HG03097 (cell line): ENCODE data around the gene HIVEP3.

Experiments used
- ATAC-seq: cut with Tn5 transposase; IDR thresholded peaks from one replicate; pipeline ENCODE4 v1.9.1; 2021; ENCODE audit not compliant: unreplicated experiment, low FRiP score

Gene HIVEP3

GRCh38 chr1:41876576-41877445, 41.9 kb downstream of the HIVEP3 start:
- ATAC-seq, result no peak

GRCh38 chr1:41875487-41875886, 43.2 kb downstream of the HIVEP3 start:
- ATAC-seq, result no peak

DNA sequence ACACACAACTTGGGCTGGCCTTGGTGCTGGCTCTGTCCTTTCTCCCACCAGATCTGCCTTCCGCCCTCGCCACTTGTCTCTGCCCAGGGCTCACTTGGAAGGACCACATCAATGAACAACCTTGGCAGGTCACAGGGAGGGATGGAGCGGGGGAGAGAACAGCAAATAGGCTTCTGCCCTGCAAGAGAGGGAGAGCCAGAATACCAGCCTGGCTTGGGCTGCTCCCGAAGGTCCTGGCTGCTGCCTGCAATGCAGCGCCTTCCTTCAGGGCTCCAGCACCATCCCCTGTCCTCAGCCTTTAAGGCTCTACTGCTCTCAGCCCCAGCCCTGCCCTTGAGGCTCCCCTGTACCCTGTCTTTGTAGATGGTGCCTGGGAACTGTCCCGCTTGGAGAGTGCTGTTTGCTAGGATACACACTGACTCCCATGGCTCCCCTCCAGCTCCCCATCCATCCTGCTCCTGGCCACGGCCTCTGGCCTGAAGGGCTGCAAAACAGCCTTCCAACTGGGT, 43.8 kb downstream of the HIVEP3 start:
- ATAC-seq, result no peak

GRCh38 chr1:41874151-41874719, 44.5 kb downstream of the HIVEP3 start:
- no peak for ATAC-seq

GRCh38 chr1:41872074-41872473, 46.6 kb downstream of the HIVEP3 start:
- no peak for ATAC-seq

GRCh38 chr1:41870076-41870562, 48.6 kb downstream of the HIVEP3 start:
- no peak for ATAC-seq

DNA sequence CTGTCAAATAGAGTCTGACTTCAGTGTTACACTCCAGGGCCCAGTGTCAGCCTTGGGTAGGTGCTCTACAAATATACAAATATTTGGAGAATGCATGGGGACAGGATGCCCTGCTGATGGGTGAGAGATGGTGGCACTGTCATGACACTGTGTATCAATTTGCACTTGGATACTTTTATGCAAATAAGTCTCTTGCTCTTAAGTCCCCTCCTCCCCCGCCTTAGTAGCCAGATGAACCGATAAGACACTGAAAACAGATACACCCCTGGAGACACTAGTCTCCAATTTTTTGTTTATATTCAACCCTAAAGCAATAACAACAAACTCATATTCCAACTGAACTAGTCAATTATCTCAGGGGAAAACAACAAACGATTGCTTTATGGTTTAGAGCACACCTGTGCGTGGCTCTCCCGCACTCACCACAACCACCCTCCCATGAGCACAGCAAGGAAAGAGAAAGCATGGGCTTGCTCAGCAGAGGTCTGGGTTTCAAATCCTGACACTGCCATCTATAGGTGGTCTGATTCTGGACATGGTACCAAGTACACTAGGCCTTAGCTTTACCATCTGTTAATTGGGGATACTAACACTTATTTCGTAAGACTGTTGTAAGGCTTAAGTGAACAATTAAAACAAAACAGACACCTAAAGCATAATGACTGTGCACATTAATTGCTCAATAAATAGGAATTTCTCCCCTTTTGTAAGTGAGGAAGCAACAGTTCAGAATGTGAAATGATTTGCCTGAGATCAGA, 50.3 kb downstream of the HIVEP3 start:
- ATAC-seq, result no peak

DNA sequence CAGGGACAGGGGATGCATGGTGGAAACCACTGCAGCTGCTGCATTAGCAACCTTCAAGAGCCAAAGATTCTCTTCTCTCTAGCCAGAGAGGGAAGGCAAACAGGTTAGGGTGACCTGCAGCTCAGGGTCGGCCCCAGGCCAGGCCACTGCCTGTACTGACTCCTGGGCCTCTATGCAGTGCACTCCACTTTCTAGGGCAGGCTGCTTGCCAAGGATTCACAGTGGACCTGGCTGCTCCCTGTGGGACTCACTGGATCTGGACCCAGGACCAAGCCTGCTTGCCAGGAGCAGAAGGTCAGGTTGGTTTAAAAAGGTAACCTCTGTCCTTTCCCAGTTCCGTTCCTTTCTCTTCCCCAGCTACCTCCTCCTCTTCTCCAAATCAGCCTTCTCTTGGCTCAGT, 52.4 kb downstream of the HIVEP3 start:
- ATAC-seq, result no peak

DNA sequence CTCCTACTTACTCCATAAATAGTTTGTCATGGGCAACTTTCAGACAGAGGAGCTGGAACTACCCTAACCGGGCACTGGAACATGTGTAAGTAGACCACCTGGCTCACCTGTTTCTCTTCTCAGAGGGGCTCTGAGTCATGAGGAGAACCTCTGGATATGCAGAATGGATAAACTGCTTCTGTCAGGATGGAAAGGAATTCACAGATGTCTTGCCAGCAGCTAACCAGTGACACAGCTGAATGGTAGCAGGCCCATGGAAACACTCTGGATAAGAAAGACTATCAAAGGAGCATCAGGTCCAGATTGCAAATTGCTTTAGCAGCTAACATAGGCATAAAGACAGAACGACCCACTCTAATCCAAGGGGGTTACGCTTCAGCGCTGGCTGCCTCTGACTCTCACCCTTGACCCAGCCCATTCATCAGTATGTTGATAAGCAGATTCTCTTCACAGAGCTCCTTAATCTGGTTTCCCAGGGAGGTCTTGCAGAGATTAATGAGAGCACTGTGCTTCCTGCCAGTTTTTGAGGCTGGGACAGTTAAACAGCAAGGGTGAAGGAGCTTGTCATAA, 54.2 kb downstream of the HIVEP3 start:
- ATAC-seq, result no peak

- no peak for ATAC-seq
Measured at GRCh38 chr1:41863718-41864117, 55.0 kb downstream of the HIVEP3 start.

DNA sequence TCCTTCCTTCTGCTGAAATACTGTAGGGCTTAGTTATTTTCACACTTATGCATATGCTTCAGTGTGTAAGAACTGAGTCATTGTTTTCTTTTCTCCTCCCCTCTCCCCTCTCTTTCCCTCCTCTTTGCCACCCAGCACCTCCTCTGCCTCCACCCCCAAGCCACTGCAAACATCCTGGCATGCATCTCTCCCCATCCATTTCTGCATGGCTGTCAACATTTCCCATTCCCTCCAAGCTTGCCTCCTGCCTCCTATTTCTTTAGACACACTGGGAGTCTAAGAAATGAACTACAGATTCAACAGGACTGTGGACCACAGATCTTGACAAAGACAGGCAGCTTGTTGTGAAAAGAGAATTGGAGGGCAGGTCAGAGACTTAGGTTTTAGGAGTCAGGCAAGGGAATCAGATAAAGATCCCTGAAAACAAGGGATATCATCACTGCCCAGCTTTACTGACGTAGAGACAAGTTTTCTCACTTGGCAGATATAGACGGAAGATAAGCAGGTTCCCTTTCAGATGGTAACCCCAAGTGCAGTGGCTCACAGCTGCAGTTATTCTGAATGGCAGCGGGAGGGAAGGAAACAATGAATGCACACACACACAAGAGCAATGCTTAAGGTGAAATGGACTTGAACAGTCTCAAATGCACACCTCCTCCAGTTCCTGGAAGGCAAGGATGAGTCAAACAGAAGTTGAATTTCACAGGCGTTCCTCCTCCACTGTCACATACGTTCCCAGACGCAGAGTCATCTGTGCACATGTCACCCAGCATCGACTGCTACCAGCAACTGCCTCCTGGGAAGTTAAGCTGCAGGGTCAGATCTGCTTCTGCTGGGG, 56.1 kb downstream of the HIVEP3 start:
- ATAC-seq, result no peak

GRCh38 chr1:41861535-41862383, 57.0 kb downstream of the HIVEP3 start:
- no peak for ATAC-seq

- ATAC-seq, result no peak
Measured at GRCh38 chr1:41860771-41861170, 58.0 kb downstream of the HIVEP3 start.

DNA sequence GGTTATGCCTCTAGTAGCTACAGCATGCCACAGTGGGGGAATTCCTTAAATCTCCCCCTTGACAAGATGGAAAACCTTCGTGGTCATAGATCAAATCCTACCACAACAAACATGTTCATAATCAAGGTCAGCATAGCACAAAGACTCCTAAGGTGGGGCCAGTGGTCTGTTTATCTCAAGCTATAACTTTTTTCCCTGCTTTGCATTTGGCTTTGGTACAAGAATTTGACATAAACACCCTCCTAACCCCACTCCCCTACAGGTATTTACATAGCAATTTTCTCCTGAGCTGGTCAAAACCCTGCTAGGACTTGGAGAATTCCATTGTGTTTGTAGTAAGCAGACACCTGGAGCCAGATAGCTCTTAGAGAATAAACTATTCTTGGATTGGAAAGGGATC, 58.5 kb downstream of the HIVEP3 start:
- no peak for ATAC-seq

DNA sequence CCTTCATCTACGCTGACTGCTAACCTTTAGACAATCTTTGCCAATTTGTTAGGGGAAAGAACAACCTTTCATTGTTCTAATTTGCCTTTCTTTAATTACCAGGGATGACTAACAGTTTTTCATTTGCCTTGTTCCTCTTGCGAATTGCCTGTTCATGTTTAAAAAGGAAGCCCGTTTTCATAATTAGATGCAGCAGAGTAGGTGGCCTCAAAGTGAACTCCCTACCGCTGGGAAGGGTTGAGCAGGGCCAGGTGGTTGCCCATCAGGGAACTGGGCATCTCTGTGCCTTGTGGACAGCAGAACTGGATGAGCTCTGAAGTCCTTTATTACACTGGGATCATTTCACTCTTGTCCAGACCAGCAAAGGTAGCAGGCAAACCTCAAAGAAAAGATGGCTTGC, 59.0 kb downstream of the HIVEP3 start:
- no peak for ATAC-seq

GRCh38 chr1:41856944-41857285, 61.8 kb downstream of the HIVEP3 start:
- no peak for ATAC-seq

DNA sequence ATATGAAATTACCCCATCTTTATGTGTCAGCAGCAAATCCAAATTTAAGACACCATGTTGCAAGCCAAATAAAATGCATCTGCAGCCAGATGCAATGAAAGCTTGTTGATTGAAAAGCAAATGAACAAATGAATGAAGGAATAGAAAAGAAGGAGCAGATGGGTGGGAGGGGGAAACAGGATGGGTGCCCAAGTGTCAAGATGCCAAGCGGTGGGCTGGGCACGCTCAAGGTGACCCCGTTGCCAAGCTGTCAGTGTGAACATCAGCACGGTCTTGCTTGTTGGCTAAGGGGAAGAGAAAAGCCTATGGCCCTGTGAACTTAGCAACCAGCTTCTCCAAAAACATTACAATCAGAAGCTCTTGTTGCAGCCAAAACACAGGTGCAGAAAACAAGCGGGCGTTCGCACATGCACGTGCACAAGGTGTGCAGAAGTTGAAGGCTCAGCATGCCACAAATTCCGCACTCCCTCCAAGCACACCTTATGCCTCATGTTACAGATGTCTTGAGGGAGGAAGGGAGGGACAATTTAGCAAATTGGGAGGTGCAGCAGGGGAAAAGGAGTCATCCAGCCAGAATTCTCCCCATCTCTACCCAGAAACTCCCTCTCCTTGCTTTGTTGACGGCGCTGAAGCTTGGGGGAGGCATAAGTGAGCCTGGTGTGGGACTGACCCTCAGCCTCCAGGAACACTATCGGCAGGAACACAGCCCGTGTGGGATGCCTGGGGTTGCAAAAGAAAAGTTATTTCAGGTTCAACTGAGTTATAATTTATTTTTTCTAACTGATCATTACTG, 62.4 kb downstream of the HIVEP3 start:
- no peak for ATAC-seq

- no peak for ATAC-seq
Measured at GRCh38 chr1:41855713-41856112, 63.0 kb downstream of the HIVEP3 start.
